NCI-H2171 (cell line): ENCODE data around the gene CFAP65.
A peak's percentile ranks its signal among the peaks of the same experiment; 100 is the strongest.

ENCODE experiments used
- DNase-seq: peaks from one replicate; lab custom pipeline; 2025; lab: John Stamatoyannopoulos, UW

CFAP65 gene

GRCh38 chr2:218963601-218964000, 77.7 kb downstream of the CFAP65 start:
- no peak for DNase-seq

- peak; percentile 90 for DNase-seq
Measured at GRCh38 chr2:218962859-218963492, 78.3 kb downstream of the CFAP65 start.

DNA sequence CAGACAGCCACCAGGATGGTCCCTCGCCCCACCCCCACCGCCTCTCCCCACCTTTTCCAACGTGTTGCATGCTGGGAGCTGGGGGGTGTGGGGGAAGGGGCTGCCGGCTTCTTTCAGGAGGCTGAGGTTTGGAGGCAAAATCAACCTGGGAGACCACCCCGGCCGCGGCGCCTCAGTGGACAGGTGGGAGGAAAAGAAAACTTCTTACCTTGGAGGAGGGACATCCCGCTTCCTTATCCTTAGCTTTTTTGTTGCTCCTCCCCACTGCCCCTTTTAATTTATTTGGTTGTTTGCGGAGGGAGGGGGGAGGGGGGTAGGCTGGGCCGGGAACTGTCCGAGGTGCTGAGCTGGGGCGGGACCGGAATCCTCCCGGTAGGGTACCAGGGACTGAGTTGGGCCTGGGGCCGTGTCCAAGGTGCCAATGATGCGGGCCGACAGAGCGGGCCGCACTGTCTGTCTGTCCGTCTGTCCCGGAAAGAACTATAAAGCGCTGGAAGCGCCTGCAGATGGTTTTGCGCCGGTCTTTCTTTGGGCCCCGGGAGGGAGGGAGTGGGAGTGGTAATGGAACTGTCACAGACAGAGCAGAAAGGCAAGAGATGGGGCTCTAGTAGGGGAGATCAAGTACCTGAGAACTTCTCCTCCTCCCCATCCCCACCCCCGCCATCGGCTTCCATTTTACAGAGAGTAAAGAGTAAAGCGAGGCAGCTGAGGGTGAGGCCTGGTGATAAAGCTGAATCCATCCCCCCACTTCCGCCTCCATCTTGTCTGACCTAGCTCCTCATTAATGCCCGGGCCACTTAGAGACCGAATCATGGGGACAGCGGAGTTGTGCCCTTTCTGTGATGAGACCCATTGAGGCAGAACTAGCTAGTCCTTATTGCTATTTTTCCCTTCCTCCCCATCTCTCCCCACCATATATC, 79.4 kb downstream of the CFAP65 start:
- DNase-seq = peak; percentile 59

DNA sequence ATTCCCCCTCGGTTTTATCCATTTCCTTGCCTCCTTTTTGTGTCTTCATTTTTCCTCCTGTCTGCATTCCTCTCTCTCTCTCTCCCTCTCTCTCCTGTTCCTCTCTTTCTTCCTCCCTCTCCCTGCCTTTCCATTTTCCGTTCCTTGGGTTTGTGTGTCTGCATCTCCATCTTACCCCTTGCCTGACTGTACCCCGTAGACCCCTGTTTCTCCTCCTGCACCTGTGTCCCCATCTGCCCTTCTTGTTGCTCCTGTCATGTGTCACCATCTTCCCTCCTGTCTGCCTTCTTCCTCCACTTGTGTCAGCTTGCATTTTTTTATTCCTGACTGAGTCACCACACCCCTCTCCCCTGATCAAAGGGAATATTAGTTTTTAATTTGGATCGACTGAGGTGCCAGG, 80.1 kb downstream of the CFAP65 start:
- peak; percentile 44 for DNase-seq

DNA sequence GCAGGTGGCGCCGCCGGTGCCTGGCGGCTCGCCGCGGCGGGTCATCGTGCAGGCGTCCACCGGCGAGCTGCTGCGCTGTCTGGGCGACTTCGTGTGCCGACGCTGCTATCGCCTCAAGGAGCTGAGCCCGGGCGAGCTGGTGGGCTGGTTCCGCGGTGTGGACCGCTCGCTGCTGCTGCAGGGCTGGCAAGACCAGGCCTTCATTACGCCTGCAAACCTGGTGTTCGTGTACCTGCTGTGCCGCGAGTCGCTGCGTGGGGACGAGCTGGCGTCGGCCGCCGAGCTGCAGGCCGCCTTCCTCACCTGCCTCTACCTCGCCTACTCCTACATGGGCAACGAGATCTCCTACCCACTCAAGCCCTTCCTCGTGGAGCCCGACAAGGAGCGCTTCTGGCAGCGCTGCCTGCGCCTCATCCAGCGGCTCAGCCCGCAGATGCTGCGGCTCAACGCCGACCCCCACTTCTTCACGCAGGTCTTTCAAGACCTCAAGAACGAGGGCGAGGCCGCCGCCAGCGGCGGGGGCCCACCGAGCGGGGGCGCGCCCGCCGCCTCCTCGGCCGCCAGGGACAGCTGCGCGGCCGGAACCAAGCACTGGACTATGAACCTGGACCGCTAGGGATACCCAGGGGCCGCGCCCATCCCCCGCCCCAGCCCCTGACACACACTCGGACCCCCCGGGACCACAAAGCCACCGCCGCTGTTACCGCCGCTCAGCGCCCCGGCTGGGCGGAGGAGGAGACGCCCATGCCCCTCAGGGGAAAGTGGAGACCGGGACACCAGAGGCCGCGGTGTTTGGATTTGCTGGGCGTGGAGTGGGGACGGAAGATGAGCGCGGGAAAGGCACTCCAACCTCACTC, 80.8 kb downstream of the CFAP65 start:
- DNase-seq = peak; percentile 39

DNA sequence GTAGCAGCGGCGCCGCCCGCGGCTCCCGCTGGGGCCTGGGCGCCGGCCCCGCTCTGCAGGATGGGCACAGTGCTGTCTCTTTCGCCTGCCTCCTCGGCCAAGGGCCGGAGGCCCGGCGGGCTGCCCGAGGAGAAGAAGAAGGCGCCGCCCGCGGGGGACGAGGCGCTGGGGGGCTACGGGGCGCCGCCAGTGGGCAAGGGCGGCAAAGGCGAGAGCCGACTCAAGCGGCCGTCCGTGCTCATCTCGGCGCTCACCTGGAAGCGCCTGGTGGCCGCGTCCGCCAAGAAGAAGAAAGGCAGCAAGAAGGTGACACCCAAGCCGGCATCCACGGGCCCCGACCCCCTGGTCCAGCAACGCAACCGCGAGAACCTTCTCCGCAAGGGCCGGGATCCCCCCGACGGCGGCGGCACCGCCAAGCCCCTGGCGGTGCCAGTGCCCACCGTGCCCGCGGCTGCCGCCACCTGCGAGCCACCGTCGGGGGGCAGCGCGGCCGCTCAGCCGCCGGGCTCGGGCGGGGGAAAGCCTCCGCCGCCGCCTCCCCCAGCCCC, 81.5 kb downstream of the CFAP65 start:
- peak; percentile 42 for DNase-seq

DNA sequence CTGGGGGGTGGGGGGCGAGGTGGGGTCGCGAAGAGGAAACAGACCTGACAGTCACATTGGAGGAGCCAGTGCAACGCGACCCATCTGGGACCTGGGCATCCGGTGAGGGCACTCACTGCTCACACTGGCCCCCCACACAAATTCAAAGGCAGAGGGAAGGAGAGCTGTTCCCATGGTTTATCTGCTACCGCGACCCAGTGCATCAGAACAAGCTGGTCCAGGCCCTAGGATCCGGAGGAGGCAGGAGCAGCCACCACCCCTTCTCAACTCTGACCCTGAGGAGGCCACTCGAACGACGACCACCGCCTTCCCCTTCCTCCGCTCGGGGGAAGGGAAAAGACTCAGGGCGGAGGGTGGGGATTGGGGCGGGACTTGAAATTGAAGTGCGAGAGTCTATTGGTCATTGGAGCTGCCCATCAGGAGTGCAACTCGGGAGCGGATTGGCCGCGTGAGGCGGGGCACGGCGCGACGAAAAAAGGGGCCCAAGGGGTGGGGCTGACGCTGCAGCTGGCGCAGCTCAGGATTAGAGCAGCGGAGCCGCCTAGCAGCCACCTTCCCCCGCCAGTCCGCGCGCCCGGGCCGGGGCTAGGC, 82.1 kb downstream of the CFAP65 start, which contains the start of gene CDK5R2:
Gene CDK5R2, plus strand, starts transcription at position 526 of the 591 bp plus-strand sequence. CDS start 155 bp downstream, outside the sequence.
- peak; percentile 92 for DNase-seq

GRCh38 chr2:218958276-218958675, 83.0 kb downstream of the CFAP65 start:
- no peak for DNase-seq

DNA sequence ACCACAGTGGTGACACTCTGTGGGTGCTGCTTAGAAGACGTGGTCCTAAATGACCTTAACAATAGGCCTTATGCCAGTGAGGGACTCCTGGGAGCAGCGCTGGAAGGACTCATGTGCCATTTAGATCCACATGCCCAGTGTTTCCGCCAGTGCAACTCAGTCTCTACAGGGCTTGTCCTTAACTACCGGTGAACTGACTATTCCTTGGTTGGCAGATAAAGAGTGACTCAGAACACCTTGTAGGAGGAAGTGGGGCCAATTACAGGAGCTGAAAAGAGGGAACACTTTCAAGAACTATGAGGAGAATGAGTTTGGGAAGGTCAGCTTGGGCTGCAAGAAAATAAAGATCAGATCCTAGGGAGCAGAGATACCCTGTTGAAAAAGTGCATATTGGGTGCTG, 83.6 kb downstream of the CFAP65 start:
- DNase-seq = no peak

DNA sequence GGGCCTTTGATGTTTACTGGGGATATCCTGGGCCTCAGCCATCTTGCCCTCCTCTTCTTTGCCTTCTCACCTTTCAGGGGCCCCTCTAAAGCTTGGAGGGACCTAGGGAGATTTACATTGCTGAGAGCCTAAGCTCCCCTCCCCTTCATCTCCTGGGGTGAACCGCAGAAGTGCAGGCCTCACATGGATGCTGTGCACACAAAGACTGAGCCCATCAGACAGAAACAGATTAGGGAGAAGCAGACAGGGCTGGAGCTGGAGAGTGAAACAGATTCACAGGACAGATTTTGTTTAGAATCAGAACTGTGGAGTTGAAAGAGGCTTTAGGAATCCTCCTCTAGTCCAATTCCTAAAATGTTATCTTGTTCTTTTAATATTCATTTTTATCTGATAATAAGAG, 85.3 kb downstream of the CFAP65 start:
- no peak for DNase-seq

GRCh38 chr2:218954541-218955300, 86.6 kb downstream of the CFAP65 start:
- DNase-seq = no peak

DNA sequence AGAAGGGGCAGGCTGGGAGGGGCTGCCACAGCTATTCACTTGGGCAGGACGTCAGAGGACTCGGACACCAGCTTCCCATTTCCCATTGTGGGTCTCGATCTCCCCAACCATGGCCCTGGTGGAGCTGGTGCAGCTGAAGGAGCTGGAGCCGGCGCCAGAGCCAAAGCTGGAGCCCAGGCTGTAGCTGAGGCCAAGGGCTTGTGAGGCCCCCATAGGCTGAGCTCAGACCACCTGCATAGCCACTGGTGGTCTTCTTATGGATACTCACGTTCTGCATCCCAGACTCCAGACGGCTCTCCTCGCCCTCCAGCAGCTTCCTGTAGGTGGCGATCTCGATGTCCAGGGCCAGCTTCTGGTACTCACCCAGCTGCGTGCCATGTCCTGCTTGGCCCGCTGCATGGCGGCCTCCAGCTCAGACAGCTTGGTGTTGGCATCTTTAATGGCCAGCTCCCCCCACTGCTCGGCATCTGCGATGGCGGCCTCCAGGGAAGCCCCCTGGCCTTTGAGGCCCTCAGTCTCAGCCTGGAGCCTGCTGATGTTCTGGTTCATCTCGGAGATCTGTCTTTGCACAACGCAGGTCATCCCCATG, 87.9 kb downstream of the CFAP65 start:
- DNase-seq = no peak
